HL-60 (cell line): ENCODE results near the gene MIPOL1.

Source experiments
- DNase-seq, 2 experiments: peaks; one replicate each; pipeline ENCODE4 v3.0.0-alpha.2; 2010 to 2020; ENCODE audit warnings: low read depth in 1 of 2, low spot score in 1 of 2
- H3K27ac ChIP-seq: fragments of 250-450 bp; sonication (Bioruptor Pico); replicated peaks from 2 replicates; pipeline ENCODE4 v1.5.1; 2020; ENCODE audit warnings: mild to moderate bottlenecking, moderate library complexity
- H3K27me3 ChIP-seq: fragments of 250-450 bp; sonication (Bioruptor Pico); 2 replicates; pipeline ENCODE4 v1.5.1; 2021; ENCODE audit warnings: mild to moderate bottlenecking, moderate library complexity; ENCODE audit not compliant: insufficient read depth, poor library complexity, severe bottlenecking
- H3K4me3 ChIP-seq: replicated peaks from 2 replicates; pipeline ENCODE4 v1.5.1; 2011; ENCODE audit warnings: mild to moderate bottlenecking, control low read depth, low read length; ENCODE audit not compliant: insufficient read depth
- CTCF ChIP-seq: IDR thresholded peaks from one replicate; pipeline ENCODE4 v1.5.1; 2011; ENCODE audit warnings: low read length, control low read depth, inconsistent platforms; ENCODE audit not compliant: insufficient read depth
- GABPA ChIP-seq: IDR thresholded peaks from 2 replicates; pipeline ENCODE4 v1.6.1; 2012; ENCODE audit warnings: low read depth
- POLR2AphosphoS5 ChIP-seq: IDR thresholded peaks from 2 replicates; pipeline ENCODE4 v1.6.1; 2012; ENCODE audit warnings: low read depth
- SPI1 ChIP-seq: IDR thresholded peaks from 2 replicates; pipeline ENCODE4 v1.6.1; 2012; ENCODE audit warnings: low read depth, mild to moderate bottlenecking, borderline replicate concordance
- TF ChIP-seq, protein P1 (sequence below): IDR thresholded peaks from 2 replicates; pipeline ENCODE4 v1.6.1; 2012; ENCODE audit warnings: low read depth; ENCODE audit not compliant: insufficient replicate concordance

The MIPOL1 gene

GRCh38 chr14:37369425-37369824 lies 171.7 kb downstream of the MIPOL1 start:
- no peak for DNase-seq
- TF ChIP-seq SPI1: no peak
- TF ChIP-seq POLR2AphosphoS5: no peak
- TF ChIP-seq, protein P1, sequence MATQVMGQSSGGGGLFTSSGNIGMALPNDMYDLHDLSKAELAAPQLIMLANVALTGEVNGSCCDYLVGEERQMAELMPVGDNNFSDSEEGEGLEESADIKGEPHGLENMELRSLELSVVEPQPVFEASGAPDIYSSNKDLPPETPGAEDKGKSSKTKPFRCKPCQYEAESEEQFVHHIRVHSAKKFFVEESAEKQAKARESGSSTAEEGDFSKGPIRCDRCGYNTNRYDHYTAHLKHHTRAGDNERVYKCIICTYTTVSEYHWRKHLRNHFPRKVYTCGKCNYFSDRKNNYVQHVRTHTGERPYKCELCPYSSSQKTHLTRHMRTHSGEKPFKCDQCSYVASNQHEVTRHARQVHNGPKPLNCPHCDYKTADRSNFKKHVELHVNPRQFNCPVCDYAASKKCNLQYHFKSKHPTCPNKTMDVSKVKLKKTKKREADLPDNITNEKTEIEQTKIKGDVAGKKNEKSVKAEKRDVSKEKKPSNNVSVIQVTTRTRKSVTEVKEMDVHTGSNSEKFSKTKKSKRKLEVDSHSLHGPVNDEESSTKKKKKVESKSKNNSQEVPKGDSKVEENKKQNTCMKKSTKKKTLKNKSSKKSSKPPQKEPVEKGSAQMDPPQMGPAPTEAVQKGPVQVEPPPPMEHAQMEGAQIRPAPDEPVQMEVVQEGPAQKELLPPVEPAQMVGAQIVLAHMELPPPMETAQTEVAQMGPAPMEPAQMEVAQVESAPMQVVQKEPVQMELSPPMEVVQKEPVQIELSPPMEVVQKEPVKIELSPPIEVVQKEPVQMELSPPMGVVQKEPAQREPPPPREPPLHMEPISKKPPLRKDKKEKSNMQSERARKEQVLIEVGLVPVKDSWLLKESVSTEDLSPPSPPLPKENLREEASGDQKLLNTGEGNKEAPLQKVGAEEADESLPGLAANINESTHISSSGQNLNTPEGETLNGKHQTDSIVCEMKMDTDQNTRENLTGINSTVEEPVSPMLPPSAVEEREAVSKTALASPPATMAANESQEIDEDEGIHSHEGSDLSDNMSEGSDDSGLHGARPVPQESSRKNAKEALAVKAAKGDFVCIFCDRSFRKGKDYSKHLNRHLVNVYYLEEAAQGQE: no peak
- TF ChIP-seq GABPA: no peak
- Histone ChIP-seq H3K4me3 (no peak overlapping the region), H3K27ac (no peak overlapping the region), H3K27me3 (no peaks in the 10 kb centered on the region)

- TF ChIP-seq POLR2AphosphoS5 (no peak), GABPA (no peak), SPI1 (no peak), CTCF (no peak)
- TF ChIP-seq, protein P1: no peak
- Histone ChIP-seq H3K27me3 (no peaks in the 10 kb centered on the region), H3K4me3 (no peak overlapping the region), H3K27ac (no peak overlapping the region)
- DNase-seq: no peak
Observed at GRCh38 chr14:37375566-37375965, 177.8 kb downstream of the MIPOL1 start.

DNA sequence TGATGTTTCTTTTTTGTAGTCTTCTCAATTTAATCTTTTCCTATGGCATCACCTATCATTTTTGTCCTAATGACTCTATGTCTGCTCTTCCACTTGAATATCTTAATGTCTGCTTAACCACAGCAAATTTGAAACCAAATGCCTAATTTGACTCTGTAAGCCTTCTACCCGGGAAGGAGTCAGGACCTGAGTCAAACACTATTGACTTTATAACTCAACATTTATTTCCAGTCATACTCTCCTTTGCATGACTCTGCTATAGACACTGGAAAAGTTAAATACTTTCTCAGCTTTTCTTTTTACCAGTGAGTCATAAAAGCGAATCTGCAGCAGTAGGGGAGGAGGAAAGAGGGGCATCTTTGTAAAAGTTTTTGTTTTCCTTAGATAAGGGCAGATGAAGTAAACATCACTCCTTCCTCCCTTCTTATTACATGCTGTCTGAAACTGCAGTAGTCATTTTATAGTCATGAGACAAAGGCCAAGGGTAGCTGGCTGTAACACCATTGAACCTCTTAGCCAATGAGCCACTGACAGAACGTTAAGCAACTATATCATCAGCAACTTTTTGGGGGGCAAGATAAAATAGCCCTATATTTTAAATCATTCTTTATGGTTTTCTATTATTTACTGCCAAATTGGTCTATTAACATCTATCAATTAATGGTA lies 179.3 kb downstream of the MIPOL1 start:
- TF ChIP-seq GABPA: no peak
- no peak for TF ChIP-seq SPI1
- TF ChIP-seq POLR2AphosphoS5: no peak
- TF ChIP-seq CTCF: no peak
- TF ChIP-seq, protein P1: no peak
- no peak overlapping the region for H3K27ac ChIP-seq
- no peak for DNase-seq
- no peak overlapping the region for H3K4me3 ChIP-seq
- no peaks in the 10 kb centered on the region for H3K27me3 ChIP-seq
